Activated CD4-positive, CD25-positive, alpha-beta regulatory T cell treated with anti-CD3 and anti-CD28 coated beads, Interleukin-2, amount 50 U/mL, for 72 hours (primary cell): Measurements from ENCODE around the gene RASA2.

Source experiments
- DNase-seq: peaks from one replicate; pipeline ENCODE4 v3.0.0; 2021

The RASA2 gene

DNA sequence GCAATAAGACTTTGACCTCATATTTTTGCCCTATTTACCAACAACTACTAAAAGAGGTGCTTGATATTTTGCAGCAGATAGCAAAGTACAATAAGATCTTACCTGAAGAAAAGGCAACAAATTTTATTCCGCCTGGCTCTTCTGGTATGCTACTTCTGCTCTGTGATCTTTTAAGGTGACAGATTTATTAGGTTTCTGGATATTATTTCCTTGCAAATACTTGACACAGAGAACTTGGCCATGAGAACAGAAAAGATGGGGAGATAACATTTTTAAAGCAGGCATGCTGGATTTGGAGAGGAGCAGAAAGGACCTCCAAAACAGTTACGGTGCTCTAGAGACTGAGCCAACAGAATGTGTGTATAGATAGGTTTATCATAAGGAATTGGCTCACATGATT is 164.6 kb downstream of the RASA2 start:
- no peak for DNase-seq

DNA sequence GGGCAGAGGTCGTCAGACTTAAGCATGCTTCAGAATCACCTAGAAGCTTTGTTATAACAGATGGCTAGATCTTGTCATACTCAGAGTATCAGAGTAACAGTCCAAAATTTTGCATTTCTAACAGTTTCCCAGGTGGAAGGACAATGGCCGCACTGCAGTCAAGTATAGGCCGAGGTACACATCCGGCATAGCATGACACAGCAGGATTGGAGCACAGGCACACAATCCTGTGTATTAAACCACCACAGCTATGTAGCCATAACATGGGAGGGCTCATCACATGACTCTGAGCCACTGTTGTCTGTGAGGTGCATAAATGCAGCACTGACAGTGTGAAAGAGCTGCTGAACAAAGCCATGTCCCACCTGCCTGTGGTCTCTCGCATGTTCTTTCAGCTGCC is 165.5 kb downstream of the RASA2 start:
- DNase-seq, result no peak

DNA sequence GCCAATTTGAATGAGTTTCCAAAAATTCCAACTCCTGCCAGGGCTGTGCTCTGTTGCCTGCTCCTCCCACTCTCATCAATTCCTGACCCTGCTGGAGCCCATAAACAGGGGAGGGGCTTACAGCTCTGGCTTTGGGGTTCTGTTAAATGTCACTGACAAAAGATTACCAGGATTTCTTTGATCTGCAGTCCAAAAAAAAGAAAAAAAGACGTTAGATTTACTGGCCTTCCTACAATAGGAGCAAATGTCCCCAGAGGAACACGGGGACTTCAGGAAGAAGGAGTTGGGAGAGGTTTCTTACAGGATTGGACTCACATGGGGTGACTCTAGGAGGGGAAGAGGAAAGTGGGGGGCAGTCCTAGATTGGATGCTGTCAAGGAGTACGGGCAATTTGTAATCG is 167.0 kb downstream of the RASA2 start:
- DNase-seq, result no peak

DNA sequence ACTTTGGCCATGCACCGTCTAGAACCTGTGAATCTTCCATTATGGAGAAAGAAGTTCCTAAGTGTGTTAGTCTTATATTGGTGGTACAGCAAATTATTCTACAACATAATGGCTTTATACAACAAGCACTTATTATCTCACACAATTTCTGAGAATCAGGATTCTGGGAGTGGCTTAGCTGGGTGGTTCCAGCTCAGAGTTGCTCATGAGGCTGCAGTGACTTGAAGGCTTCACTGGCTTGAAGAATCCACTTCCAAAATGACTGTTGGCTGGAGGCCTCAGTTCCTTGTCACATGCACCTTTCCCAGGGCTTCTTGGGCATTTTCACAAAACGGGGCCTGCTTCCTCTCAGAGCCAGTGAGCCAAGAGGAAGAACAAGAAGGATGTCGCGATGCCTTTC is 169.0 kb downstream of the RASA2 start:
- DNase-seq, result no peak

DNA sequence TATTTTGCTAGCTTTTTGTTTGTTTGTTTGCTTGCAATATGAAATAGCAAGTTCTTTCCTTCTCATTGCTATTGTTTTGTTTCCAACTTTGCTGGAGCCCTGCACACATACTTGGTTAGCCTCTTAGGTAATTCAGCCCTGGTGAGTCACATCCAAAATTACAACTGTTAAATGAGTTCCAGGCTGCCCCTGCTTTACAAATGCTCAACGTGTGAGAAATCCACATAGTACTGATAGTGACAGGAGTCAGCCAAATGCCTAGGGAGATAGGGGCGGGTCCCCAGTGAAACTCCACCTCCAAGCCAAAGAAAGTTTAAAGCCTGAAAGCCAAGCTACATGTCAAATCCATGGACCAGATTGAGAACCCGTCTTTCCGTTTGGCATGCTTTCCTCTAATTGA is 169.9 kb downstream of the RASA2 start:
- DNase-seq, result no peak

DNA sequence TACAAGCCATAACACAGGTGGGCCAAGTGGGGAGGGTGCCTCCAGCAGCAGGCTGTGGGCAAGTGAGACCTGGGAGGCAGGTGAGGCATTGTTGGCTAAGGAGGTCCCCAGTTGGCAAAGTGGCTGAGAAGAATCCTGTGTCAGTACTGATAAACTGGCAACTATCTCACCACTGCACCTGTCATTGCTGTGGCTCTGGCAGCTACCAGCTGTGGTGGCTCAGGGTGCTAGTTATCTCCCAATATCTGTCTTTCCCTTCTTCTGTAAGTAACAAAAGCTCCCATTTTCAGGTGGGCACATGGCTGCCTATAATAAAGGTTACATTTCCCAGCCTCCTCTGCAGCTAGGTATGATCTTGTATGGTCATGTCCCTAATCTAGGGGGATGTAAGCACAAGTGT is 170.7 kb downstream of the RASA2 start:
- DNase-seq, result no peak

DNA sequence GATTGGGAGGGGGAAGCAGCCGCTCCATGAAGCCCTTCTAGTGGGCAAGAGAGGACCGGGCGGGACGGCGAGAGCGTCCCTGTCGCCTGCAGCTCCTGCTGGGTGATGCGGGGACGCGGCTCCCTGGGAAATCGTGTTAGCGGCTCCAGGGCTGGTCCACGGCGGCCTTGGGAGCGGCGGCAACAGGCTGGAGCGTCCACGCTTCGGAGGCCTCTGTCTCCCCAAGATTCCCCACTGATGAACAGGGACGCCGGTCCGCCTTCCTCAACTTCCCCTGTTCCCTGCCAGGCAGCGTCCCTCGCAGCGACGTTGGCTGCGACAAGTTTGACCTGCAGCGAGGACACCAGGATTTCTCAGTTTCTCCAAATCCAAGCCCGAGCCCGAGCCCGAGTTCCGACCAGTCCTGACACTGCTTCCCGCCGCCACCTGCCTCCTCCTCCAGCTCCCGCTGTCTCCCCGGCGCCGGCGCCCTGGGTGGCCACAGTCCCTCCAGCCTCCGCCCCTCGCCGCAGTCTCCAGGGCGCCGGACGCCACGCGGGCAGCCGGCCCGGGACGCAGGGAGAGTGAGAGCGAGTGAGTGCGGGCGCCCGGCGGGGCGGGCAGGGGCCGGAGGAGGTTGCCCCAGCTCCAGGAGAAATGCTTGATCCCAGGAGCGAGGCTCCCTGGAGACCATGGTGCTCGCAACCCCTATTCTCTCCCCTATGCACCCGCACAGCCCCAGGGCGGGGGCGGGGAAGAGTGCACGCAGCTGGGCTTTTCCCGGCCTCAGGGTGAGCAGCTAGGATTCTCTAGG is 173.2 kb downstream of the RASA2 start:
- no peak for DNase-seq

DNA sequence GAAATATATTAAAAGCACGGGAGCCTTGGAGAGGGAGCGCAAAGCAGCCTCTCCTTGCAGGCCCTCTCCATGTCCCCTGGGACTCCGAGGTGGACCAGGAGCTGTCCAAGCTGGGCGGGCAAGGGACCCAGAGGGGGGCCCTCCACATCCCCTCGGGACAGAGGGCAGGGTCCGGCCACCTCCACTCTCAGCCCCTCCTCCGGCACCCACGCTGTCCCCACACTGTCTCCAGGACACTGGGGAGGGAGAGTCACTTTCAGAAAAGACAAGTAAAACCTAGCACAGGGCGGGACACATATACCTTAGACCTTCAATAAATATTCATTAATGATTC is 173.8 kb downstream of the RASA2 start:
- no peak for DNase-seq

DNA sequence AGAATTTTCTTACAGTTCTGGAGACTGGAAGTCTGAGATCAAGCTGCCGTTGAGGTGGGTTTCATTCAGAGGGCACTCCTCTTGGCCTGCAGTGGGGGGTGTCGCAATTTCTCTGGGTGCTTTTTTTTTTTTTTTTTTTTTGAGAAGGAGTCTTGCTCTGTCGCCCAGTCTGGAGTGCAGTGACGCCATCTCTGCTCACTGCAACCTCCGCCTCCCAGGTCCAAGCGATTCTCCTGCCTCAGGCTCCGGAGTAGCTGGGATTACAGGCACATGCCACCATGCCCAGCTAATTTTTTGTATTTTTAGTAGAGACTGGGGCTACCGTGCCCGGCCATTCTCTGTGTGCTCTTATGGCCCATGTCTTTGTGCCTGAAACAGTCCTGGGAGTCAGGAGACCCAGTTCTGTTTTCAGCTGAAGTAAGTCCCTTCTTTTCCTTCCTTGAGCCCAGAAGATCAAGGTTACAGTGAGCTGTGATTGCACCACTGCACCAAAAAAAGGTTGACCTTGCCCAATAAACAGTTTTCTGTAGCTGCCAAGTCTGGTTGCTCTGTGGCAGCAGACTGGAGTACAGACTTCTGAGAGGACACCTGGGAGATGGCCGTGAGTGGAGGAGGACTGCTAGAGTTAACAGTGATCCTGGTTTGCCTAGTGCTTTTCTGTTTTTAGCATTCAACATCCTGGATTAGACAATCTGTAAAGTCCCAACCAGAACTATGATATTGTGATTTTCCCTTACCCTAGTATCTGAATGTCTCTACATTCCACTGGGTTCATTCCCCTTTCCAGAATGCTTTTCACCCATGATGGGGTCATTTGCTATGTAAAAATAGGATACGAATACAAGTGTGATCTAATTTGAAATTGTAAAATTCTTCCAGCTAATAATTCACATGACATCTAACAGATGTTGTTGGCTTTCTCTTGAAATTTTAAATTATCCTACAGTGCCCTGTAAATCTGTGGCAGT is 174.7 kb downstream of the RASA2 start:
- no peak for DNase-seq

DNA sequence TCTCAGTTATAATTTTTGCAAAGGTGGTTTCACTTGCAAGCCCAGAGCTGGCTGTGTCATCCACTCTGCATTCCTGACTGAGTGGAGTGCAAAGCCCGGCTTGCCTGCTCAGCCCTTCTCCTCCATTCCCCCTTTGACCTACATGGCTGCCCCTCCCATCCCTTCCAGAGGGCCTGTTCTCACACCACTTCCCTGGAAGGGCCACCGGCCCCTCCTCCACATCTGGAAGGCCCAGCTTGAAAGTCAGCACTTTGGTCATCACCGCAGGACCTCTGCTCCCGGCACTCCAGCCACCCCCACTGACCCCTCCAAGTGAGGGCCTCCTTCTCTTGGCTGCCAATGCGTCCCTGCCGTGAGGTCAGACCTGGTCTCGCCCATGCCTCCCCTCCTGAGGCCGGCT is 177.2 kb downstream of the RASA2 start:
- no peak for DNase-seq
